Glutamatergic neuron (in vitro differentiated cells): ENCODE measurements around the gene S100A9. TPM values are rescaled to one million over a fixed set of nuclear protein-coding genes. Genes with fewer than 3 reads are reported as not detected.

Source experiments
- DNase-seq: peaks from one replicate; pipeline ENCODE4 v3.0.0; 2022
- H3K27ac Mint-ChIP-seq: one replicate; pipeline ENCODE4 v1.8.0; 2020; ENCODE audit warnings: mild to moderate bottlenecking, mixed read lengths, inconsistent platforms; ENCODE audit not compliant: unreplicated experiment
- H3K27me3 Mint-ChIP-seq: one replicate; pipeline ENCODE4 v1.8.0; 2020; ENCODE audit warnings: mild to moderate bottlenecking, moderate library complexity, mixed read lengths, inconsistent platforms; ENCODE audit not compliant: unreplicated experiment
- H3K36me3 Mint-ChIP-seq: one replicate; pipeline ENCODE4 v1.8.0; 2020; ENCODE audit warnings: mild to moderate bottlenecking, mixed read lengths, inconsistent platforms; ENCODE audit not compliant: unreplicated experiment
- H3K4me1 Mint-ChIP-seq: one replicate; pipeline ENCODE4 v1.8.0; 2020; ENCODE audit warnings: mild to moderate bottlenecking, low read depth, mixed read lengths, inconsistent platforms; ENCODE audit not compliant: unreplicated experiment
- H3K4me3 Mint-ChIP-seq: one replicate; pipeline ENCODE4 v1.8.0; 2020; ENCODE audit warnings: mild to moderate bottlenecking, mixed read lengths, inconsistent platforms; ENCODE audit not compliant: unreplicated experiment
- H3K9me3 Mint-ChIP-seq: one replicate; pipeline ENCODE4 v1.8.0; 2020; ENCODE audit warnings: mild to moderate bottlenecking, moderate library complexity, mixed read lengths, inconsistent platforms; ENCODE audit not compliant: unreplicated experiment
- CTCF ChIP-seq: fragments of 200-600 bp; sonication (generic); IDR thresholded peaks from one replicate; pipeline ENCODE4 v1.5.0; 2021; ENCODE audit not compliant: partially characterized antibody, unreplicated experiment
- total RNA-seq: library from RNA; stranded (reverse); fragmentation: NEBNext Ultra II Directional; extraction: Animal tissue kit (Norgen Biotek cat#: 25700); gene quantifications from one replicate; pipeline ENCODE4 v1.2.1, GENCODE V29; 2021; ENCODE audit not compliant: unreplicated experiment

The S100A9 gene
- total RNA-seq, 1 donor from 2014 or later = not detected

GRCh38 chr1:153392822-153393221 lies 35.2 kb downstream of the S100A9 start:
- Mint-ChIP-seq H3K9me3 (no peaks in the 10 kb centered on the region), H3K27me3 (peaks cover 17% of the 10 kb centered on the region), H3K4me3 (no peak overlapping the region), H3K27ac (no peak overlapping the region), H3K36me3 (no peaks in the 10 kb centered on the region), H3K4me1 (peaks cover 2% of the 10 kb centered on the region)
- TF ChIP-seq CTCF = no peak
- no peak for DNase-seq

- H3K4me1 Mint-ChIP-seq = peaks cover 2% of the 10 kb centered on the region
- DNase-seq = no peak
Measured at GRCh38 chr1:153393926-153394325, 36.3 kb downstream of the S100A9 start.

GRCh38 chr1:153394391-153394790 lies 36.7 kb downstream of the S100A9 start:
- Mint-ChIP-seq H3K36me3 (no peaks in the 10 kb centered on the region), H3K27me3 (peaks cover 18% of the 10 kb centered on the region), H3K27ac (no peak overlapping the region), H3K9me3 (no peaks in the 10 kb centered on the region), H3K4me3 (no peak overlapping the region), H3K4me1 (peaks cover 2% of the 10 kb centered on the region)
- no peak for DNase-seq
- no peak for TF ChIP-seq CTCF

More at GRCh38 chr1:153393926-153394325, 36.3 kb downstream of the S100A9 start:
- Mint-ChIP-seq H3K27me3 (peaks cover 18% of the 10 kb centered on the region), H3K4me3 (no peak overlapping the region), H3K36me3 (no peaks in the 10 kb centered on the region), H3K27ac (no peak overlapping the region), H3K9me3 (no peaks in the 10 kb centered on the region)
- TF ChIP-seq CTCF = no peak

- H3K27me3 Mint-ChIP-seq = peaks cover 16% of the 10 kb centered on the region
- no peak overlapping the region for H3K4me3 Mint-ChIP-seq
- H3K36me3 Mint-ChIP-seq = no peaks in the 10 kb centered on the region
- DNase-seq = no peak
- no peaks in the 10 kb centered on the region for H3K9me3 Mint-ChIP-seq
- no peak overlapping the region for H3K27ac Mint-ChIP-seq
- no peak for TF ChIP-seq CTCF
- H3K4me1 Mint-ChIP-seq = peaks cover 2% of the 10 kb centered on the region
Measured at GRCh38 chr1:153395136-153395685, 37.6 kb downstream of the S100A9 start.

GRCh38 chr1:153395776-153396175 lies 38.1 kb downstream of the S100A9 start:
- Mint-ChIP-seq H3K27ac (no peak overlapping the region), H3K36me3 (no peaks in the 10 kb centered on the region), H3K4me3 (no peak overlapping the region), H3K27me3 (peaks cover 16% of the 10 kb centered on the region), H3K9me3 (no peaks in the 10 kb centered on the region), H3K4me1 (peaks cover 2% of the 10 kb centered on the region)
- DNase-seq = no peak
- no peak for TF ChIP-seq CTCF
